ENCODE results near the gene HTRA3. TPM values are rescaled to one million over a fixed set of nuclear protein-coding genes. Genes with fewer than 3 reads are reported as not detected.

Gene HTRA3
- total RNA-seq, 4 donors from 2014 or later = 56.1 to 82.2 (median 67.2) TPM

GRCh38 chr4:8230033-8230432 lies 39.5 kb upstream of the HTRA3 start:
- H3K4me1 ChIP-seq = peaks cover 13 to 27% (median 18%) of the 10 kb centered on the region in 4 donors
- intact Hi-C loops (cut with DNase I) = no loop called here
- TF ChIP-seq POLR2AphosphoS5 (IDR thresholded peaks at IDR 0.05) (no peak), EP300 (IDR thresholded peaks at IDR 0.05) (no peak), POLR2A (IDR thresholded peaks at IDR 0.05; ENCODE audit: low read depth) (no peak)
- no peaks in the 10 kb centered on the region for H3K27me3 ChIP-seq
- H3K27ac ChIP-seq (replicated peaks in 1 of 4) = no peak overlapping the region
- WGBS = 97% methylated on average over 11 of the region's 11 CpGs
- no peak overlapping the region for H3K4me3 ChIP-seq
- peaks cover 0 to 65% (median 28%) of the 10 kb centered on the region in 4 donors for H3K36me3 ChIP-seq
- DNase-seq (ENCODE audit: extremely low spot score) = no peak
- no peaks in the 10 kb centered on the region for H3K9me3 ChIP-seq

DNA sequence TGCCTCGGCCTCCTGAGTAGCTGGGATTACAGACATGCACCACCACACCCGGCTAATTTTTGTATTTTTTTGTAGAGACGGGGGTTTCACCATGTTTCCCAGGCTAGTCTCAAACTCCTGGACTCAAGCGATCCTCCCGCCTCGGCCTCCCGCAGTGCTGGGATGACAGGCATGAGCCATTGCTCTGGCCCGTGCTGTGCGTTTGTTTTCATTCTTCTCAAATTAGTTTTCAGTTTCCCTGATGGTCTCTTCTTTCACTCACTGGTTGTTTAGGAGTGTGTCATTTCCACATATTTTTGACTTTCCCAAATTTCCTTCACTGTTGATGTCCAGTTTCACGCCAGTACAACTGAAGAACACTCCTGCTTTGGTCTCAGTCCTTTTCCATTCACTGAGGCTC lies 38.7 kb upstream of the HTRA3 start:
- Histone ChIP-seq H3K36me3 (peaks cover 0 to 67% (median 35%) of the 10 kb centered on the region in 4 donors), H3K27me3 (no peaks in the 10 kb centered on the region), H3K27ac (replicated peaks in 1 of 4) (no peak overlapping the region), H3K4me1 (peaks cover 13 to 25% (median 18%) of the 10 kb centered on the region in 4 donors), H3K9me3 (no peaks in the 10 kb centered on the region), H3K4me3 (no peak overlapping the region)
- TF ChIP-seq CTCF (IDR thresholded peaks at IDR 0.05) (no peak), EP300 (IDR thresholded peaks at IDR 0.05) (no peak), POLR2A (IDR thresholded peaks at IDR 0.05; ENCODE audit: low read depth) (no peak), POLR2AphosphoS5 (IDR thresholded peaks at IDR 0.05) (no peak)
- WGBS = 97% methylated on average over 10 of the region's 10 CpGs
- intact Hi-C loops (cut with DNase I) = no loop called here
- DNase-seq (ENCODE audit: extremely low spot score) = no peak

GRCh38 chr4:8231551-8232049 lies 38.0 kb upstream of the HTRA3 start:
- no peaks in the 10 kb centered on the region for H3K27me3 ChIP-seq
- no peak overlapping the region for H3K4me3 ChIP-seq
- H3K4me1 ChIP-seq = peaks cover 13 to 19% (median 18%) of the 10 kb centered on the region in 4 donors
- H3K36me3 ChIP-seq = peaks cover 0 to 72% (median 41%) of the 10 kb centered on the region in 4 donors
- DNase-seq (ENCODE audit: extremely low spot score) = no peak
- intact Hi-C loops (cut with DNase I) = no loop called here
- TF ChIP-seq POLR2AphosphoS5 (IDR thresholded peaks at IDR 0.05) = no peak
- no peak for TF ChIP-seq POLR2A (IDR thresholded peaks at IDR 0.05; ENCODE audit: low read depth)
- TF ChIP-seq CTCF (IDR thresholded peaks at IDR 0.05) = no peak
- no peak for TF ChIP-seq EP300 (IDR thresholded peaks at IDR 0.05)
- WGBS = 93% methylated on average over 12 of the region's 21 CpGs
- no peaks in the 10 kb centered on the region for H3K9me3 ChIP-seq
- H3K27ac ChIP-seq (replicated peaks in 1 of 4) = no peak overlapping the region

- intact Hi-C loops (cut with DNase I) = no loop called here
- H3K4me1 ChIP-seq = peaks cover 13 to 14% (median 13%) of the 10 kb centered on the region in 4 donors
- 95% methylated on average over 4 of the region's 11 CpGs for WGBS
- H3K4me3 ChIP-seq = no peak overlapping the region
- no peaks in the 10 kb centered on the region for H3K27me3 ChIP-seq
- TF ChIP-seq CTCF (IDR thresholded peaks at IDR 0.05) (no peak), POLR2A (IDR thresholded peaks at IDR 0.05; ENCODE audit: low read depth) (no peak), EP300 (IDR thresholded peaks at IDR 0.05) (no peak), POLR2AphosphoS5 (IDR thresholded peaks at IDR 0.05) (no peak)
- no peak for DNase-seq (ENCODE audit: extremely low spot score)
- no peaks in the 10 kb centered on the region for H3K9me3 ChIP-seq
- no peak overlapping the region for H3K27ac ChIP-seq (replicated peaks in 1 of 4)
- peaks cover 0 to 71% (median 42%) of the 10 kb centered on the region in 4 donors for H3K36me3 ChIP-seq
These were observed 36.8 kb upstream of the HTRA3 start for GRCh38 chr4:8232748-8233147.

- TF ChIP-seq POLR2AphosphoS5 (IDR thresholded peaks at IDR 0.05) (no peak), POLR2A (IDR thresholded peaks at IDR 0.05; ENCODE audit: low read depth) (no peak), EP300 (IDR thresholded peaks at IDR 0.05) (no peak), CTCF (IDR thresholded peaks at IDR 0.05) (no peak)
- Histone ChIP-seq H3K27me3 (no peaks in the 10 kb centered on the region), H3K36me3 (peaks cover 0 to 69% (median 43%) of the 10 kb centered on the region in 4 donors), H3K9me3 (no peaks in the 10 kb centered on the region), H3K4me3 (no peak overlapping the region), H3K27ac (replicated peaks in 1 of 4) (no peak overlapping the region), H3K4me1 (peaks cover 2 to 3% (median 2%) of the 10 kb centered on the region in 4 donors)
- intact Hi-C loops (cut with DNase I) = no loop called here
- 95% methylated on average over 4 of the region's 4 CpGs for WGBS
- DNase-seq (ENCODE audit: extremely low spot score) = no peak
These were observed 35.7 kb upstream of the HTRA3 start for GRCh38 chr4:8233672-8234484.

All from esophagus muscularis mucosa (tissue), 4 donors.